Suppressor macrophage treated with lipopolysaccharide for 1 hour (primary cell): Measurements from ENCODE around the gene CX3CL1.
"Not testable (repeated sequence)": the region's sequence is repeated elsewhere in the genome, so short reads cannot be mapped to it uniquely, and the experiment has no call there.

Source experiments
- DNase-seq, 3 donors: peaks; one replicate each; pipeline ENCODE4 v3.0.0-alpha.2; 2020 to 2022

Gene CX3CL1

GRCh38 chr16:57372372-57373116 is at the start of gene CX3CL1:
CX3CL1 (plus strand) TSS chr16:57372490; CDS start chr16:57372569, 79 bp downstream.
- DNase-seq = no peak

GRCh38 chr16:57324749-57325148 is 47.5 kb upstream of the CX3CL1 start:
- peak; percentile 78 to 89 (median 81) for DNase-seq

- no peak for DNase-seq
Observed at GRCh38 chr16:57325458-57325857, 46.8 kb upstream of the CX3CL1 start.

GRCh38 chr16:57329718-57330327 is 42.5 kb upstream of the CX3CL1 start:
- peak in 1 of 3 donors; percentile 31 for DNase-seq

- DNase-seq = no peak
Observed at GRCh38 chr16:57331355-57331754, 40.9 kb upstream of the CX3CL1 start.

- no peak for DNase-seq
Observed at GRCh38 chr16:57333402-57333801, 38.9 kb upstream of the CX3CL1 start.

GRCh38 chr16:57335366-57335765 is 36.9 kb upstream of the CX3CL1 start:
- DNase-seq = peak; percentile 38 to 66 (median 57)

GRCh38 chr16:57341062-57341440 is 31.2 kb upstream of the CX3CL1 start:
- DNase-seq = peak; percentile 80 to 87 (median 83)

GRCh38 chr16:57341441-57342303 is 30.6 kb upstream of the CX3CL1 start:
- DNase-seq = peak in 2 of 3 donors; percentile 39 to 49

- not testable (repeated sequence) for DNase-seq
Observed at GRCh38 chr16:57342606-57343005, 29.7 kb upstream of the CX3CL1 start.

GRCh38 chr16:57343221-57343620 is 29.1 kb upstream of the CX3CL1 start:
- DNase-seq = peak; percentile 88 to 92 (median 88)

- not testable (repeated sequence) for DNase-seq
Observed at GRCh38 chr16:57344094-57344493, 28.2 kb upstream of the CX3CL1 start.

GRCh38 chr16:57345021-57345420 is 27.3 kb upstream of the CX3CL1 start:
- peak in 2 of 3 donors; percentile 38 to 40 for DNase-seq

GRCh38 chr16:57345666-57346204 is 26.6 kb upstream of the CX3CL1 start:
- no peak for DNase-seq

- DNase-seq = no peak
Observed at GRCh38 chr16:57347858-57348257, 24.4 kb upstream of the CX3CL1 start.

- DNase-seq = peak in 2 of 3 donors; percentile 64 to 72
Observed at GRCh38 chr16:57348327-57348726, 24.0 kb upstream of the CX3CL1 start.

- DNase-seq = peak; percentile 82 to 90 (median 86)
Observed at GRCh38 chr16:57349212-57350031, 22.9 kb upstream of the CX3CL1 start.

- DNase-seq = no peak
Observed at GRCh38 chr16:57352636-57353047, 19.6 kb upstream of the CX3CL1 start.

GRCh38 chr16:57354311-57354710 is 18.0 kb upstream of the CX3CL1 start:
- no peak for DNase-seq

- DNase-seq = no peak
Observed at GRCh38 chr16:57355898-57356414, 16.3 kb upstream of the CX3CL1 start.

GRCh38 chr16:57356547-57356946 is 15.7 kb upstream of the CX3CL1 start:
- no peak for DNase-seq
